Activated CD8-positive, alpha-beta T cell treated with anti-CD3 and anti-CD28 coated beads, Interleukin-2, amount 10 ng/mL, durations not matched to agents 7 days and 5 days (primary cell): ENCODE measurements around the gene RSPH9. TPM values are rescaled to one million over a fixed set of nuclear protein-coding genes. Genes with fewer than 3 reads are reported as not detected.

ENCODE experiments used
- ATAC-seq: fragments of 150-1000 bp; cut with Tn5 transposase; one replicate; pipeline ENCODE4 v1.10.0; 2021; ENCODE audit warnings: moderate library complexity
- CTCF ChIA-PET: fragments of 350-600 bp; sonication (Branson Sonifier 250); formaldehyde crosslinking; loops from one replicate; lab custom pipeline; 2021; ENCODE audit warnings: antibody characterized with exemption; lab: Charles Lee
- POLR2A ChIA-PET: fragments of 350-600 bp; sonication (Branson Sonifier 250); formaldehyde crosslinking; loops from one replicate; lab custom pipeline; 2021; ENCODE audit warnings: antibody characterized with exemption; lab: Charles Lee
- DNase-seq: peaks from one replicate; pipeline ENCODE4 v3.0.0-alpha.2; 2020
- H3K27ac Mint-ChIP-seq: one replicate; pipeline ENCODE4 v1.8.0; 2021; ENCODE audit warnings: mild to moderate bottlenecking, mixed read lengths
- H3K27me3 Mint-ChIP-seq: one replicate; pipeline ENCODE4 v1.8.0; 2021; ENCODE audit warnings: low read depth, mixed read lengths
- H3K36me3 Mint-ChIP-seq: one replicate; pipeline ENCODE4 v1.8.0; 2021; ENCODE audit warnings: low read depth, mixed read lengths
- H3K4me1 Mint-ChIP-seq: one replicate; pipeline ENCODE4 v1.8.0; 2021; ENCODE audit warnings: low read depth, mixed read lengths
- H3K4me3 Mint-ChIP-seq: one replicate; pipeline ENCODE4 v1.8.0; 2021; ENCODE audit warnings: mild to moderate bottlenecking, mixed read lengths
- H3K9me3 Mint-ChIP-seq: one replicate; pipeline ENCODE4 v1.8.0; 2022; ENCODE audit warnings: mixed read lengths; ENCODE audit not compliant: insufficient read depth
- total RNA-seq, 2 experiments: library from RNA; stranded (reverse); gene quantifications; one replicate each; pipeline ENCODE4 v1.2.3, GENCODE V29; 2021

The RSPH9 gene
- total RNA-seq, 2 experiments from 2014 or later = not detected

- CTCF ChIA-PET = interaction anchor here (1.1 to 1.3 kb wide), 2 partner anchors 39 to 372 kb away, joined by 3 read pairs; no protein-coding TSS in a partner anchor
Observed at GRCh38 chr6:43706788-43707187, 62.0 kb downstream of the RSPH9 start.

GRCh38 chr6:43707269-43707668 is 62.4 kb downstream of the RSPH9 start:
- no peak overlapping the region for H3K27ac Mint-ChIP-seq

More at GRCh38 chr6:43706788-43707187, 62.0 kb downstream of the RSPH9 start:
- ATAC-seq = peak; percentile 31
- Mint-ChIP-seq H3K4me1 (peaks cover 22% of the 10 kb centered on the region), H3K27ac (no peak overlapping the region), H3K4me3 (no peak overlapping the region), H3K27me3 (peaks cover 35% of the 10 kb centered on the region), H3K36me3 (no peaks in the 10 kb centered on the region), H3K9me3 (no peaks in the 10 kb centered on the region)
- POLR2A ChIA-PET = interaction anchor here (1.2 kb wide), 1 partner anchor 13 kb away, joined by 3 read pairs; no protein-coding TSS in a partner anchor
- DNase-seq = no peak

GRCh38 chr6:43707767-43708166 is 62.9 kb downstream of the RSPH9 start:
- H3K9me3 Mint-ChIP-seq = no peaks in the 10 kb centered on the region
- H3K4me3 Mint-ChIP-seq = no peak overlapping the region
- no peaks in the 10 kb centered on the region for H3K36me3 Mint-ChIP-seq
- ChIA-PET POLR2A (no interaction called here), CTCF (no interaction called here)
- peaks cover 42% of the 10 kb centered on the region for H3K27me3 Mint-ChIP-seq
- no peak for DNase-seq
- ATAC-seq = no peak
- peaks cover 23% of the 10 kb centered on the region for H3K4me1 Mint-ChIP-seq
- H3K27ac Mint-ChIP-seq = no peak overlapping the region

More at GRCh38 chr6:43707269-43707668, 62.4 kb downstream of the RSPH9 start:
- ChIA-PET CTCF (interaction anchor here (1.1 kb wide), 1 partner anchor 39 kb away, joined by 3 read pairs; no protein-coding TSS in a partner anchor), POLR2A (no interaction called here)
- Mint-ChIP-seq H3K4me1 (peaks cover 23% of the 10 kb centered on the region), H3K4me3 (no peak overlapping the region), H3K36me3 (no peaks in the 10 kb centered on the region), H3K9me3 (no peaks in the 10 kb centered on the region), H3K27me3 (peaks cover 38% of the 10 kb centered on the region)
- DNase-seq (no peak), ATAC-seq (no peak)

GRCh38 chr6:43708860-43709653 is 64.2 kb downstream of the RSPH9 start:
- no peak for DNase-seq
- Mint-ChIP-seq H3K9me3 (no peaks in the 10 kb centered on the region), H3K27ac (no peak overlapping the region)

GRCh38 chr6:43709654-43710303 is 64.9 kb downstream of the RSPH9 start:
- no peak overlapping the region for H3K27ac Mint-ChIP-seq
- H3K27me3 Mint-ChIP-seq = peaks cover 33% of the 10 kb centered on the region
- DNase-seq (no peak), ATAC-seq (no peak)
- peaks cover 23% of the 10 kb centered on the region for H3K4me1 Mint-ChIP-seq
- CTCF ChIA-PET = interaction anchor here (1.0 to 1.4 kb wide), 2 partner anchors 60 to 369 kb away, joined by 3 to 5 read pairs; partner anchors contain the start of gene VEGFA
- no peaks in the 10 kb centered on the region for H3K36me3 Mint-ChIP-seq
- POLR2A ChIA-PET = no interaction called here
- no peak overlapping the region for H3K4me3 Mint-ChIP-seq
- H3K9me3 Mint-ChIP-seq = no peaks in the 10 kb centered on the region

More at GRCh38 chr6:43708860-43709653, 64.2 kb downstream of the RSPH9 start:
- H3K4me1 Mint-ChIP-seq = peaks cover 23% of the 10 kb centered on the region
- H3K4me3 Mint-ChIP-seq = no peak overlapping the region
- peaks cover 36% of the 10 kb centered on the region for H3K27me3 Mint-ChIP-seq
- ChIA-PET CTCF (interaction anchor here (1.0 to 1.4 kb wide), 2 partner anchors 61 to 370 kb away, joined by 3 to 5 read pairs; partner anchors contain the start of gene VEGFA), POLR2A (interaction anchor here (1.0 kb wide), 1 partner anchor 79 kb away, joined by 4 read pairs; no protein-coding TSS in a partner anchor)
- no peaks in the 10 kb centered on the region for H3K36me3 Mint-ChIP-seq
- ATAC-seq = no peak

- H3K9me3 Mint-ChIP-seq = no peaks in the 10 kb centered on the region
- ChIA-PET POLR2A (no interaction called here), CTCF (no interaction called here)
- H3K27ac Mint-ChIP-seq = no peak overlapping the region
- H3K27me3 Mint-ChIP-seq = peaks cover 30% of the 10 kb centered on the region
- DNase-seq (no peak), ATAC-seq (no peak)
- peaks cover 23% of the 10 kb centered on the region for H3K4me1 Mint-ChIP-seq
- no peak overlapping the region for H3K4me3 Mint-ChIP-seq
- H3K36me3 Mint-ChIP-seq = no peaks in the 10 kb centered on the region
Observed at GRCh38 chr6:43710576-43710975, 65.7 kb downstream of the RSPH9 start.

- H3K36me3 Mint-ChIP-seq = no peaks in the 10 kb centered on the region
- ChIA-PET POLR2A (interaction anchor here (0.7 kb wide), 1 partner anchor 268 kb away, joined by 3 read pairs; no protein-coding TSS in a partner anchor), CTCF (interaction anchor here (1.2 kb wide), 1 partner anchor 367 kb away, joined by 3 read pairs; no protein-coding TSS in a partner anchor)
- peaks cover 21% of the 10 kb centered on the region for H3K27me3 Mint-ChIP-seq
- H3K9me3 Mint-ChIP-seq = no peaks in the 10 kb centered on the region
- DNase-seq = no peak
- H3K4me3 Mint-ChIP-seq = no peak overlapping the region
- no peak for ATAC-seq
- no peak overlapping the region for H3K27ac Mint-ChIP-seq
- peaks cover 16% of the 10 kb centered on the region for H3K4me1 Mint-ChIP-seq
Observed at GRCh38 chr6:43712579-43712978, 67.7 kb downstream of the RSPH9 start.

- ChIA-PET CTCF (interaction anchor here (1.6 kb wide), 1 partner anchor 10 kb away, joined by 4 read pairs; no protein-coding TSS in a partner anchor), POLR2A (no interaction called here)
- H3K27me3 Mint-ChIP-seq = peaks cover 21% of the 10 kb centered on the region
- no peak for ATAC-seq
- no peak overlapping the region for H3K27ac Mint-ChIP-seq
- no peaks in the 10 kb centered on the region for H3K9me3 Mint-ChIP-seq
- H3K36me3 Mint-ChIP-seq = no peaks in the 10 kb centered on the region
- no peak for DNase-seq
- peaks cover 16% of the 10 kb centered on the region for H3K4me1 Mint-ChIP-seq
- H3K4me3 Mint-ChIP-seq = no peak overlapping the region
Observed at GRCh38 chr6:43713643-43714310, 68.9 kb downstream of the RSPH9 start.

- ChIA-PET CTCF (interaction anchor here (1.0 to 1.6 kb wide), 4 partner anchors 9 to 55 kb away, joined by 3 to 4 read pairs (median 4); partner anchors contain the start of gene VEGFA), POLR2A (no interaction called here)
- H3K9me3 Mint-ChIP-seq = no peaks in the 10 kb centered on the region
- no peak overlapping the region for H3K27ac Mint-ChIP-seq
- no peak overlapping the region for H3K4me3 Mint-ChIP-seq
- peaks cover 11% of the 10 kb centered on the region for H3K4me1 Mint-ChIP-seq
- DNase-seq (no peak), ATAC-seq (no peak)
- H3K27me3 Mint-ChIP-seq = peaks cover 21% of the 10 kb centered on the region
- no peaks in the 10 kb centered on the region for H3K36me3 Mint-ChIP-seq
Observed at GRCh38 chr6:43714311-43715055, 69.6 kb downstream of the RSPH9 start.

GRCh38 chr6:43715056-43715788 is 70.4 kb downstream of the RSPH9 start:
- Mint-ChIP-seq H3K36me3 (no peaks in the 10 kb centered on the region), H3K4me1 (peaks cover 9% of the 10 kb centered on the region), H3K27ac (no peak overlapping the region), H3K9me3 (no peaks in the 10 kb centered on the region), H3K27me3 (peaks cover 23% of the 10 kb centered on the region), H3K4me3 (no peak overlapping the region)
- POLR2A ChIA-PET = no interaction called here
- CTCF ChIA-PET = interaction anchor here (1.0 to 1.6 kb wide), 4 partner anchors 8 to 55 kb away, joined by 3 to 4 read pairs (median 4); partner anchors contain the start of gene VEGFA
- DNase-seq (no peak), ATAC-seq (no peak)
